ENCODE results near the gene UFD1. TPM values are rescaled to one million over a fixed set of nuclear protein-coding genes. Genes with fewer than 3 reads are reported as not detected.
A peak's percentile ranks its signal among the peaks of the same experiment; 100 is the strongest.

Gene UFD1
- total RNA-seq, 4 donors from 2014 or later, result 27.9 to 56.1 (median 52.5) TPM

GRCh38 chr22:19450363-19451175, 28.4 kb downstream of the UFD1 start:
- no peak for TF ChIP-seq POLR2AphosphoS5 (IDR thresholded peaks at IDR 0.05)
- TF ChIP-seq EP300 (IDR thresholded peaks at IDR 0.05), result no peak
- TF ChIP-seq POLR2A (IDR thresholded peaks at IDR 0.05), result no peak
- TF ChIP-seq, protein P1, sequence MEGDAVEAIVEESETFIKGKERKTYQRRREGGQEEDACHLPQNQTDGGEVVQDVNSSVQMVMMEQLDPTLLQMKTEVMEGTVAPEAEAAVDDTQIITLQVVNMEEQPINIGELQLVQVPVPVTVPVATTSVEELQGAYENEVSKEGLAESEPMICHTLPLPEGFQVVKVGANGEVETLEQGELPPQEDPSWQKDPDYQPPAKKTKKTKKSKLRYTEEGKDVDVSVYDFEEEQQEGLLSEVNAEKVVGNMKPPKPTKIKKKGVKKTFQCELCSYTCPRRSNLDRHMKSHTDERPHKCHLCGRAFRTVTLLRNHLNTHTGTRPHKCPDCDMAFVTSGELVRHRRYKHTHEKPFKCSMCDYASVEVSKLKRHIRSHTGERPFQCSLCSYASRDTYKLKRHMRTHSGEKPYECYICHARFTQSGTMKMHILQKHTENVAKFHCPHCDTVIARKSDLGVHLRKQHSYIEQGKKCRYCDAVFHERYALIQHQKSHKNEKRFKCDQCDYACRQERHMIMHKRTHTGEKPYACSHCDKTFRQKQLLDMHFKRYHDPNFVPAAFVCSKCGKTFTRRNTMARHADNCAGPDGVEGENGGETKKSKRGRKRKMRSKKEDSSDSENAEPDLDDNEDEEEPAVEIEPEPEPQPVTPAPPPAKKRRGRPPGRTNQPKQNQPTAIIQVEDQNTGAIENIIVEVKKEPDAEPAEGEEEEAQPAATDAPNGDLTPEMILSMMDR (IDR thresholded peaks at IDR 0.05), result no peak
- no peaks in the 10 kb centered on the region for H3K27me3 ChIP-seq
- H3K27ac ChIP-seq, result no peak overlapping the region
- H3K9me3 ChIP-seq, result no peaks in the 10 kb centered on the region
- 89% methylated on average over 8 of the region's 8 CpGs for WGBS
- no peak for DNase-seq (ENCODE audit: low spot score in 2 of 2)
- no peak overlapping the region for H3K4me3 ChIP-seq
- peaks cover 23% of the 10 kb centered on the region for H3K4me1 ChIP-seq
- H3K36me3 ChIP-seq, result peaks cover 43% of the 10 kb centered on the region

- Histone ChIP-seq H3K4me3 (no peak overlapping the region), H3K4me1 (peaks cover 30% of the 10 kb centered on the region), H3K9me3 (no peaks in the 10 kb centered on the region), H3K27me3 (no peaks in the 10 kb centered on the region), H3K36me3 (peaks cover 32% of the 10 kb centered on the region), H3K27ac (no peak overlapping the region)
- 57% methylated on average over 2 of the region's 2 CpGs for WGBS
- DNase-seq (ENCODE audit: low spot score in 2 of 2), result no peak
- TF ChIP-seq EP300 (IDR thresholded peaks at IDR 0.05), result no peak
- TF ChIP-seq POLR2AphosphoS5 (IDR thresholded peaks at IDR 0.05), result no peak
- TF ChIP-seq POLR2A (IDR thresholded peaks at IDR 0.05), result no peak
- TF ChIP-seq, protein P1 (IDR thresholded peaks at IDR 0.05), result no peak
These were observed 29.6 kb downstream of the UFD1 start for GRCh38 chr22:19449422-19449767.

GRCh38 chr22:19448739-19449421, 30.1 kb downstream of the UFD1 start:
- DNase-seq (ENCODE audit: low spot score in 2 of 2), result no peak
- Histone ChIP-seq H3K9me3 (no peaks in the 10 kb centered on the region), H3K27ac (no peak overlapping the region), H3K27me3 (no peaks in the 10 kb centered on the region), H3K4me1 (peaks cover 30% of the 10 kb centered on the region), H3K36me3 (peaks cover 32% of the 10 kb centered on the region), H3K4me3 (no peak overlapping the region)
- WGBS, result 60% methylated on average over 4 of the region's 5 CpGs
- TF ChIP-seq POLR2AphosphoS5 (IDR thresholded peaks at IDR 0.05) (no peak), EP300 (IDR thresholded peaks at IDR 0.05) (no peak), POLR2A (IDR thresholded peaks at IDR 0.05) (no peak)
- TF ChIP-seq, protein P1 (IDR thresholded peaks at IDR 0.05), result no peak

GRCh38 chr22:19448076-19448607, 30.9 kb downstream of the UFD1 start:
- peaks cover 32% of the 10 kb centered on the region for H3K36me3 ChIP-seq
- no peak for DNase-seq (ENCODE audit: low spot score in 2 of 2)
- H3K9me3 ChIP-seq, result no peaks in the 10 kb centered on the region
- peak overlapping the region; percentile 93 for H3K27ac ChIP-seq
- H3K4me1 ChIP-seq, result peaks cover 30% of the 10 kb centered on the region
- H3K4me3 ChIP-seq, result peak overlapping the region; percentile 67
- no peaks in the 10 kb centered on the region for H3K27me3 ChIP-seq
- 15% methylated on average over 11 of the region's 14 CpGs for WGBS
- TF ChIP-seq EP300 (IDR thresholded peaks at IDR 0.05) (no peak), POLR2A (IDR thresholded peaks at IDR 0.05) (no peak), POLR2AphosphoS5 (IDR thresholded peaks at IDR 0.05) (no peak)
- TF ChIP-seq, protein P1 (IDR thresholded peaks at IDR 0.05), result no peak
